Measurements from ENCODE around the gene FBXO45. TPM values are rescaled to one million over a fixed set of nuclear protein-coding genes. Genes with fewer than 3 reads are reported as not detected.

Gene FBXO45
- total and polyA plus RNA-seq, 2 of the 13 experiments (the other 11 are each of a cell fraction or from before 2014, with no cell fraction given), result 7.0 to 12.1 TPM

GRCh38 chr3:196553551-196553950 lies 14.9 kb upstream of the FBXO45 start:
- Histone ChIP-seq H3K4me3 (replicated peaks in 1 of 3; ENCODE audit: insufficient read depth in 1 of 3, low read depth in 2 of 3, low read length in 3 of 3) (no peak overlapping the region), H3K4me1 (ENCODE audit: insufficient read depth, low read length) (no peaks in the 10 kb centered on the region), H3K4me2 (ENCODE audit: low read depth, low read length) (no peak overlapping the region), H3K9me3 (ENCODE audit: low read length) (peaks cover 19% of the 10 kb centered on the region), H2AFZ (ENCODE audit: low read length) (no peak overlapping the region), H3K9ac (ENCODE audit: insufficient read depth, low read depth, low read length) (no peak overlapping the region), H3K79me2 (ENCODE audit: insufficient read depth, low read length) (no peaks in the 10 kb centered on the region), H3K27ac (ENCODE audit: extremely low read length, insufficient read depth, low read length) (no peak overlapping the region), H4K20me1 (ENCODE audit: insufficient read depth, low read length) (no peaks in the 10 kb centered on the region), H3K27me3 (ENCODE audit: control insufficient read depth in 1 of 2, insufficient read depth in 2 of 2, low read length in 2 of 2) (no peaks in the 10 kb centered on the region), H3K36me3 (replicated peaks in 1 of 2; ENCODE audit: control insufficient read depth in 1 of 2, insufficient read depth in 2 of 2, low read length in 2 of 2) (no peaks in the 10 kb centered on the region)
- DNase-seq (ENCODE audit: low spot score), result no peak
- intact Hi-C loops (cut with micrococcal nuclease; ENCODE audit: unreplicated experiment) (no loop called here), in situ Hi-C loops (cut with HindIII; ENCODE audit: extremely low pct_ligation_motif_present, low pct_unique_long_range_greater_than_20kb) (no loop called here)
- no peak for ATAC-seq
- no TSS peak for BruUV-seq (replicated peaks)
- ChIA-PET CTCF (ENCODE audit: low intra/inter-chr PET ratio, low total read pairs) (no interaction called here), POLR2A (no interaction called here)
- FAIRE-seq, result no peak
- WGBS (ENCODE audit: low lambda C conversion rate), result 98% methylated on average over 9 of the region's 9 CpGs
- TF ChIP-seq ZKSCAN1 (IDR thresholded peaks at IDR 0.05; ENCODE audit: low read length), result no peak
- TF ChIP-seq ZNF75D (CRISPR knock-in tag; IDR thresholded peaks at IDR 0.05; ENCODE audit: borderline replicate concordance), result no peak
- no peak for TF ChIP-seq SNAPC2 (CRISPR knock-in tag; IDR thresholded peaks at IDR 0.05)
- no peak for TF ChIP-seq USF2 (IDR thresholded peaks at IDR 0.05; ENCODE audit: low read depth, low read length)
- TF ChIP-seq USF2 (CRISPR knock-in tag; IDR thresholded peaks at IDR 0.05; ENCODE audit: borderline replicate concordance), result no peak
- TF ChIP-seq FOXK2 (IDR thresholded peaks at IDR 0.05), result no peak
- no peak for TF ChIP-seq ZHX1 (CRISPR knock-in tag; IDR thresholded peaks at IDR 0.05; ENCODE audit: low read depth)
- TF ChIP-seq ARID5B (CRISPR knock-in tag; IDR thresholded peaks at IDR 0.05), result no peak
- TF ChIP-seq MLLT10 (CRISPR knock-in tag; IDR thresholded peaks at IDR 0.05), result no peak
- TF ChIP-seq E2F1 (CRISPR knock-in tag; IDR thresholded peaks at IDR 0.05), result no peak
- TF ChIP-seq ASH2L (IDR thresholded peaks at IDR 0.05; ENCODE audit: insufficient read length, low read depth, low read length), result no peak
- TF ChIP-seq TCF7L2 (IDR thresholded peaks at IDR 0.05; ENCODE audit: low read depth, low read length), result no peak
- TF ChIP-seq ZBTB43 (CRISPR knock-in tag; conservative IDR thresholded peaks at IDR 0.05), result no peak
